IMR-90 (cell line): ENCODE measurements around the gene AFG3L2. TPM values are rescaled to one million over a fixed set of nuclear protein-coding genes. Genes with fewer than 3 reads are reported as not detected.
A peak's percentile ranks its signal among the peaks of the same experiment; 100 is the strongest.

ENCODE experiments used
- ATAC-seq: fragments of 200-7000 bp; cut with Tn5 transposase; 2 replicates; pipeline ENCODE4 v1.9.1; 2020; ENCODE audit warnings: low read depth, mild to moderate bottlenecking, moderate library complexity
- BruUV-seq: library from RNA; stranded (reverse); fragments of 400-500 nt; replicated peaks from 2 replicates; lab custom pipeline; 2021; lab: Mats Ljungman, UMichigan
- CTCF ChIA-PET: fragments of 300-600 bp; formaldehyde crosslinking; extraction: SDS; loops from one replicate; lab custom pipeline; 2021; ENCODE audit warnings: antibody characterized with exemption; lab: Yijun Ruan, JAX
- POLR2A ChIA-PET: fragments of 300-600 bp; sonication (Branson Sonifier 250); formaldehyde crosslinking; loops from one replicate; lab custom pipeline; 2022; ENCODE audit warnings: antibody characterized with exemption; ENCODE audit not compliant: unreplicated experiment; lab: Charles Lee
- DNase-seq: peaks from one replicate; pipeline ENCODE4 v3.0.0; 2013
- H2AFZ ChIP-seq: replicated peaks from 2 replicates; pipeline ENCODE3; 2013; ENCODE audit warnings: low read length, mild to moderate bottlenecking; ENCODE audit not compliant: poor library complexity
- H2AK5ac ChIP-seq: 2 replicates; pipeline ENCODE4 v1.6.1; 2013; ENCODE audit warnings: low read depth, low read length, inconsistent platforms
- H2AK9ac ChIP-seq: replicated peaks from 2 replicates; pipeline ENCODE3; 2013; ENCODE audit warnings: mild to moderate bottlenecking, low read depth, low read length, moderate library complexity; ENCODE audit not compliant: poor library complexity
- H2BK120ac ChIP-seq: 2 replicates; pipeline ENCODE4 v1.6.1; 2013; ENCODE audit warnings: low read depth, low read length, inconsistent platforms
- H2BK15ac ChIP-seq: 3 replicates; pipeline ENCODE4 v1.6.1; 2013; ENCODE audit warnings: low read depth, low read length, inconsistent platforms
- H2BK20ac ChIP-seq: 2 replicates; pipeline ENCODE4 v1.6.1; 2013; ENCODE audit warnings: low read depth, mild to moderate bottlenecking, inconsistent platforms, low read length, moderate library complexity
- H2BK5ac ChIP-seq: 2 replicates; pipeline ENCODE4 v1.6.1; 2013; ENCODE audit warnings: mild to moderate bottlenecking, low read depth, low read length, inconsistent platforms; ENCODE audit not compliant: poor library complexity, severe bottlenecking
- H3K14ac ChIP-seq: replicated peaks from 2 replicates; pipeline ENCODE4 v1.6.1; 2013; ENCODE audit warnings: low read depth, low read length, inconsistent platforms
- H3K18ac ChIP-seq: 2 replicates; pipeline ENCODE4 v1.6.1; 2013; ENCODE audit warnings: low read depth, low read length, control low read depth
- H3K23ac ChIP-seq: 2 replicates; pipeline ENCODE4 v1.6.1; 2013; ENCODE audit warnings: low read depth, low read length, inconsistent platforms
- H3K27ac ChIP-seq: 2 replicates; pipeline ENCODE4 v1.5.1; 2013; ENCODE audit warnings: mild to moderate bottlenecking, control low read depth, low read length; ENCODE audit not compliant: insufficient read depth
- H3K27me3 ChIP-seq: 2 replicates; pipeline ENCODE4 v1.6.1; 2013; ENCODE audit warnings: low read length; ENCODE audit not compliant: control insufficient read depth, insufficient read depth
- H3K36me3 ChIP-seq: 2 replicates; pipeline ENCODE4 v1.6.1; 2013; ENCODE audit warnings: low read length, mixed read lengths; ENCODE audit not compliant: control insufficient read depth, insufficient read depth
- H3K4ac ChIP-seq: 2 replicates; pipeline ENCODE4 v1.6.1; 2013; ENCODE audit warnings: low read depth, low read length, inconsistent platforms
- H3K4me1 ChIP-seq: 2 replicates; pipeline ENCODE4 v1.6.1; 2013; ENCODE audit warnings: low read length, mixed read lengths; ENCODE audit not compliant: control insufficient read depth, insufficient read depth
- H3K4me2 ChIP-seq: 2 replicates; pipeline ENCODE4 v1.6.1; 2013; ENCODE audit warnings: low read depth, mild to moderate bottlenecking, control low read depth, low read length, moderate library complexity
- H3K4me3 ChIP-seq: 2 replicates; pipeline ENCODE4 v1.5.1; 2013; ENCODE audit warnings: low read depth, mild to moderate bottlenecking, control low read depth, low read length, moderate library complexity; ENCODE audit not compliant: insufficient read depth
- H3K56ac ChIP-seq: 2 replicates; pipeline ENCODE4 v1.6.1; 2013; ENCODE audit warnings: low read length, inconsistent platforms; ENCODE audit not compliant: insufficient read depth; ENCODE audit errors: extremely low read depth
- H3K79me1 ChIP-seq, 2 experiments: 2 replicates each; pipeline ENCODE4 v1.6.1; 2013; ENCODE audit warnings: low read length in 2 of 2, inconsistent platforms in 1 of 2, low read depth in 1 of 2
- H3K9ac ChIP-seq: 2 replicates; pipeline ENCODE4 v1.6.1; 2013; ENCODE audit warnings: low read depth, low read length, control low read depth
- H3K9me1 ChIP-seq: 2 replicates; pipeline ENCODE4 v1.6.1; 2013; ENCODE audit warnings: low read length, inconsistent platforms; ENCODE audit not compliant: insufficient read depth
- H3K9me3 ChIP-seq: 2 replicates; pipeline ENCODE4 v1.6.1; 2013; ENCODE audit warnings: low read length; ENCODE audit not compliant: control insufficient read depth, insufficient read depth
- H4K20me1 ChIP-seq: 2 replicates; pipeline ENCODE4 v1.6.1; 2013; ENCODE audit warnings: low read length, inconsistent platforms; ENCODE audit not compliant: insufficient read depth
- H4K5ac ChIP-seq: 2 replicates; pipeline ENCODE4 v1.6.1; 2013; ENCODE audit warnings: mild to moderate bottlenecking, low read depth, low read length, control low read depth
- H4K8ac ChIP-seq, 2 experiments: 2 replicates each; pipeline ENCODE4 v1.6.1; 2013; ENCODE audit warnings: low read depth in 2 of 2, low read length in 2 of 2, control low read depth in 1 of 2, inconsistent platforms in 1 of 2
- H4K91ac ChIP-seq: 2 replicates; pipeline ENCODE4 v1.6.1; 2013; ENCODE audit warnings: low read depth, low read length, inconsistent platforms; ENCODE audit not compliant: insufficient read depth
- BHLHE40 ChIP-seq: fragments of 150-350 bp; IDR thresholded peaks from 2 replicates; pipeline ENCODE4 v1.6.1; 2016; ENCODE audit warnings: mild to moderate bottlenecking, low read depth, low read length
- CEBPB ChIP-seq: IDR thresholded peaks from 2 replicates; pipeline ENCODE4 v1.6.1; 2012; ENCODE audit warnings: low read depth, low read length, improper control_type of control experiment
- CHD1 ChIP-seq: IDR thresholded peaks from 2 replicates; pipeline ENCODE4 v1.6.1; 2012; ENCODE audit warnings: low read depth, low read length, improper control_type of control experiment
- FOS ChIP-seq: fragments of 150-350 bp; IDR thresholded peaks from 2 replicates; pipeline ENCODE4 v1.6.1; 2016; ENCODE audit warnings: low read depth, low read length
- MAFK ChIP-seq: IDR thresholded peaks from 2 replicates; pipeline ENCODE4 v1.6.1; 2012; ENCODE audit warnings: low read depth, low read length, improper control_type of control experiment
- MAZ ChIP-seq: IDR thresholded peaks from 2 replicates; pipeline ENCODE4 v1.6.1; 2012; ENCODE audit warnings: low read depth, mild to moderate bottlenecking, low read length, improper control_type of control experiment, moderate library complexity, borderline replicate concordance
- MXI1 ChIP-seq: IDR thresholded peaks from 2 replicates; pipeline ENCODE4 v1.6.1; 2012; ENCODE audit warnings: low read depth, mild to moderate bottlenecking, low read length, moderate library complexity, borderline replicate concordance
- NFE2L2 ChIP-seq: fragments of 150-350 bp; IDR thresholded peaks from 2 replicates; pipeline ENCODE4 v1.6.1; 2016; ENCODE audit warnings: low read depth, mild to moderate bottlenecking, low read length
- POLR2A ChIP-seq: IDR thresholded peaks from 2 replicates; pipeline ENCODE4 v1.6.1; 2012; ENCODE audit warnings: mild to moderate bottlenecking, low read depth, low read length
- RCOR1 ChIP-seq: IDR thresholded peaks from 2 replicates; pipeline ENCODE4 v1.6.1; 2012; ENCODE audit warnings: mild to moderate bottlenecking, low read length, improper control_type of control experiment; ENCODE audit not compliant: insufficient replicate concordance
- RFX5 ChIP-seq: IDR thresholded peaks from 2 replicates; pipeline ENCODE4 v1.8.0; 2012; ENCODE audit warnings: low read depth, mild to moderate bottlenecking, low read length, moderate library complexity
- SMC3 ChIP-seq: fragments of 150-350 bp; IDR thresholded peaks from 2 replicates; pipeline ENCODE4 v1.6.1; 2016; ENCODE audit warnings: low read depth, mild to moderate bottlenecking, antibody characterized with exemption, low read length, moderate library complexity
- USF2 ChIP-seq: fragments of 150-350 bp; IDR thresholded peaks from 2 replicates; pipeline ENCODE4 v1.6.1; 2017; ENCODE audit warnings: mild to moderate bottlenecking, antibody characterized with exemption, low read length, low read depth
- WGBS, 2 experiments: methylation state at CpG; one replicate each; pipeline versions ENCODE4 v1.1.5 to v1.1.7; 2013; ENCODE audit warnings: missing lambda C conversion rate in 2 of 2; ENCODE audit not compliant: insufficient read length in 1 of 2; ENCODE audit errors: extremely low coverage in 2 of 2; 5-methylcytosine and 5-hydroxymethylcytosine counted together
- dilution Hi-C: fragments of 300-500 bp; cut with HindIII; formaldehyde crosslinking; loops from one replicate; pipeline ENCODE4 v1.14.3; 2018; ENCODE audit warnings: low sequenced_read_pairs; ENCODE audit not compliant: unreplicated experiment
- in situ Hi-C: fragments of 300-500 bp; cut with MboI; formaldehyde crosslinking; loops from 3 replicates; pipeline ENCODE4 v1.14.3; 2019; ENCODE audit warnings: low sequenced_read_pairs, inconsistent platforms, mixed read lengths
- intact Hi-C: fragments of 100-400 bp; cut with micrococcal nuclease; formaldehyde crosslinking; loops from 2 replicates; pipeline ENCODE4 v1.10.0; 2022
- polyA plus RNA-seq, 3 experiments: library from polyadenylated mRNA; depleted of rRNA; stranded (reverse); fragments of >200 nt; gene quantifications; 2 replicates each; pipeline ENCODE4 v1.2.3, GENCODE V29; 2012; ENCODE audit warnings: low replicate concordance in 1 of 3
- total RNA-seq: library from RNA; depleted of rRNA; stranded (reverse); fragments of >200 nt; gene quantifications from 2 replicates; pipeline ENCODE4 v1.2.3, GENCODE V29; 2012

AFG3L2 gene
- total and polyA plus RNA-seq, 2 of the 4 experiments (the other 2 are of a cell fraction): 26.9 to 37.6 TPM

GRCh38 chr18:12296087-12296403, 81.0 kb downstream of the AFG3L2 start:
- no peak overlapping the region for H3K4me2 ChIP-seq
- H3K4me3 ChIP-seq: no peak overlapping the region
- ChIA-PET CTCF (no interaction called here), POLR2A (no interaction called here)
- in situ Hi-C loops (no loop called here), intact Hi-C loops (no loop called here), dilution Hi-C loops (no loop called here)
- no peak overlapping the region for H4K5ac ChIP-seq
- TF ChIP-seq CHD1 (no peak), CEBPB (no peak), USF2 (no peak), FOS (no peak), NFE2L2 (no peak), BHLHE40 (no peak), RFX5 (no peak), MAZ (no peak), POLR2A (no peak), RCOR1 (no peak), MXI1 (no peak), SMC3 (no peak), MAFK (no peak)
- no peak overlapping the region for H4K91ac ChIP-seq
- no peaks in the 10 kb centered on the region for H4K20me1 ChIP-seq
- H3K9ac ChIP-seq: no peak overlapping the region
- H3K27me3 ChIP-seq: no peaks in the 10 kb centered on the region
- H3K14ac ChIP-seq: no peak overlapping the region; the same call in 1 of the 2 replicates
- peak overlapping the region; percentile 65 for H2AK9ac ChIP-seq
- DNase-seq (peak; percentile 33), ATAC-seq (0 out of 2 replicates have a peak, but pooled peaks have one; percentile 32)
- H2BK15ac ChIP-seq: no peak overlapping the region
- BruUV-seq: no TSS peak
- peak overlapping the region in 1 of 2 experiments; percentile 16; a peak in 1 of 4 replicates for H4K8ac ChIP-seq
- no peak overlapping the region for H2BK20ac ChIP-seq
- peaks cover 2% of the 10 kb centered on the region; the same call in 1 of the 2 replicates for H3K4me1 ChIP-seq
- no peak overlapping the region for H3K56ac ChIP-seq
- peaks cover 3% of the 10 kb centered on the region for H3K9me3 ChIP-seq
- H2AK5ac ChIP-seq: no peak overlapping the region
- H2AFZ ChIP-seq: peak overlapping the region; percentile 73
- peak overlapping the region; percentile 23; the same call in 1 of the 2 replicates for H2BK120ac ChIP-seq
- no peak overlapping the region for H3K27ac ChIP-seq
- no peak overlapping the region for H3K23ac ChIP-seq
- WGBS, 2 experiments: no CpG with 5 or more reads among the region's 3 CpGs
- no peaks in the 10 kb centered on the region for H3K79me1 ChIP-seq
- no peaks in the 10 kb centered on the region for H3K36me3 ChIP-seq
- H3K18ac ChIP-seq: no peak overlapping the region
- H2BK5ac ChIP-seq: no peak overlapping the region
- peaks cover 5% of the 10 kb centered on the region; the same call in 1 of the 2 replicates for H3K9me1 ChIP-seq
- no peak overlapping the region for H3K4ac ChIP-seq
